ENCODE data around the gene CAMK1G.

Gene CAMK1G

GRCh38 chr1:209565759-209566678 is 17.5 kb upstream of the CAMK1G start:
- DNase-seq (ENCODE audit: low read depth, low spot score): peak; percentile 53

- no peak for DNase-seq (ENCODE audit: low read depth, low spot score)
Observed at GRCh38 chr1:209567698-209568175, 15.8 kb upstream of the CAMK1G start.

- DNase-seq (ENCODE audit: low read depth, low spot score): peak; percentile 40
Observed at GRCh38 chr1:209569455-209570207, 13.9 kb upstream of the CAMK1G start.

- DNase-seq (ENCODE audit: low read depth, low spot score): no peak
Observed at GRCh38 chr1:209570743-209571142, 12.8 kb upstream of the CAMK1G start.

GRCh38 chr1:209576392-209577197 is 6.9 kb upstream of the CAMK1G start:
- peak; percentile 27 for DNase-seq (ENCODE audit: low read depth, low spot score)

GRCh38 chr1:209577346-209577745 is 6.2 kb upstream of the CAMK1G start:
- DNase-seq (ENCODE audit: low read depth, low spot score): no peak

GRCh38 chr1:209580577-209580976 is 2.9 kb upstream of the CAMK1G start:
- no peak for DNase-seq (ENCODE audit: low read depth, low spot score)

- DNase-seq (ENCODE audit: low read depth, low spot score): no peak
Observed at GRCh38 chr1:209584231-209584672, 738 bp downstream of the CAMK1G start.

GRCh38 chr1:209585197-209585596 is 1.7 kb downstream of the CAMK1G start:
- no peak for DNase-seq (ENCODE audit: low read depth, low spot score)

- DNase-seq (ENCODE audit: low read depth, low spot score): no peak
Observed at GRCh38 chr1:209585672-209586071, 2.2 kb downstream of the CAMK1G start.

- DNase-seq (ENCODE audit: low read depth, low spot score): no peak
Observed at GRCh38 chr1:209586221-209586740, 2.8 kb downstream of the CAMK1G start.

GRCh38 chr1:209587789-209588188 is 4.3 kb downstream of the CAMK1G start:
- DNase-seq (ENCODE audit: low read depth, low spot score): no peak

- DNase-seq (ENCODE audit: low read depth, low spot score): no peak
Observed at GRCh38 chr1:209589440-209589839, 5.9 kb downstream of the CAMK1G start.

GRCh38 chr1:209589863-209590262 is 6.3 kb downstream of the CAMK1G start:
- no peak for DNase-seq (ENCODE audit: low read depth, low spot score)

GRCh38 chr1:209590405-209590804 is 6.9 kb downstream of the CAMK1G start:
- DNase-seq (ENCODE audit: low read depth, low spot score): no peak

- DNase-seq (ENCODE audit: low read depth, low spot score): no peak
Observed at GRCh38 chr1:209593747-209594146, 10.2 kb downstream of the CAMK1G start.

GRCh38 chr1:209594440-209594839 is 10.9 kb downstream of the CAMK1G start:
- DNase-seq (ENCODE audit: low read depth, low spot score): no peak

GRCh38 chr1:209595028-209595427 is 11.5 kb downstream of the CAMK1G start:
- no peak for DNase-seq (ENCODE audit: low read depth, low spot score)

GRCh38 chr1:209595599-209596285 is 12.2 kb downstream of the CAMK1G start:
- DNase-seq (ENCODE audit: low read depth, low spot score): no peak

GRCh38 chr1:209597499-209597898 is 14.0 kb downstream of the CAMK1G start:
- no peak for DNase-seq (ENCODE audit: low read depth, low spot score)

GRCh38 chr1:209598227-209598626 is 14.7 kb downstream of the CAMK1G start:
- no peak for DNase-seq (ENCODE audit: low read depth, low spot score)

All from activated naive CD8-positive, alpha-beta T cell treated with anti-CD3 and anti-CD28 coated beads, Interleukin-2, amount 50 U/mL, for 16 hours (primary cell).